LNCaP clone FGC (cell line): ENCODE measurements around the gene RYR3.
A peak's percentile ranks its signal among the peaks of the same experiment; 100 is the strongest.

ENCODE experiments used
- DNase-seq: peaks from one replicate; pipeline ENCODE4 v3.0.0-alpha.2; 2011; ENCODE audit warnings: low read depth
- H3K4me3 ChIP-seq: 2 replicates; pipeline ENCODE4 v1.5.1; 2011; ENCODE audit warnings: mild to moderate bottlenecking, low read depth, low read length, control low read depth
- CTCF ChIP-seq: IDR thresholded peaks from 2 replicates; pipeline ENCODE4 v1.5.1; 2012; ENCODE audit warnings: mild to moderate bottlenecking; ENCODE audit not compliant: control insufficient read depth, insufficient read depth; ENCODE audit errors: extremely low read depth

RYR3 gene

DNA sequence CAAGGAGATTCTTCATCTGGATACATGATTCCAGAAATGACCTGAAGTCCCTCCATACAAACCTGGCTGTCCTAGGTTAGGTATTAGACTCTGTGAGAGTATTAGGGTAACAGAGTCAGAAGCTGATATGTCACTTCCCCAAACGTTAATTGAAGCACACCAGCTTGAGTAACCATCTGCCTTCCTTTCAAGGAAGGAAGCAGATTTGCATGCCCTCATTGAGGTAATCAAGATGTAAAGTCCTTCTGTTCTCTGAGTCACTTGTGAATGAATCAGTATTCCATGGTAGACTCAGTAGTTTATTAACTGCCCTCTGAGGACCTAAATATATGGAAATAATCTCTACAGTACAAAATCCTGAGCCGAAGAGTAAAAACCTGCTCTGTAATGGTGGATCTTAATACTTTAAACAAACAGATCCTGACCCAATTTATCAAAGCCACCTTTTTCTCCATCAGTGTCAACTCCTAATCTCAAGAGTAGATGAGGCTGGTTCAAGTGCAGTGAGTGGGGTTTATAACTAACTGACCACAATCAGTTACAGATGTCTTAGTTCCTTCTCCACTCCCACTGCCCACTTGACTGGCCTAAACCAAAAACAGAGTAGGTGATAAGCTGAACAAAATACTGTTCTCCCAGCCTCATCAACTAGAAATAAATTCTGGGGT is 411.4 kb downstream of the RYR3 start:
- H3K4me3 ChIP-seq = no peak overlapping the region
- DNase-seq = no peak
- no peak for TF ChIP-seq CTCF

DNA sequence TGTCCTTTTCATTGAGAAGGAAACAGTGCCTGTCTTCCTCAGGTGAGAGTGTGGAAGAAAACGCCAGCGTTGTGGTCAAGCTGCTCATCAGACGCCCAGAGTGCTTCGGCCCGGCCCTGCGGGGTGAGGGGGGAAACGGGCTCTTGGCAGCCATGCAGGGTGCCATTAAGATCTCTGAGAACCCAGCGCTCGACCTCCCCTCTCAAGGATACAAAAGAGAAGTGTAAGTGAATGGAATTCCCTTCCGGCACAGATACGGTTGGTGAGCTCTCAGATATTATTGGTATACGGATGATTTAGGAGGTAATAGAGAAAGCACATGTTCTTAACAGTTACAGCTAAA is 411.9 kb downstream of the RYR3 start:
- DNase-seq = no peak
- TF ChIP-seq CTCF = no peak
- H3K4me3 ChIP-seq = no peak overlapping the region

GRCh38 chr15:33724321-33725036 is 413.7 kb downstream of the RYR3 start:
- H3K4me3 ChIP-seq = no peak overlapping the region
- TF ChIP-seq CTCF = no peak

DNA sequence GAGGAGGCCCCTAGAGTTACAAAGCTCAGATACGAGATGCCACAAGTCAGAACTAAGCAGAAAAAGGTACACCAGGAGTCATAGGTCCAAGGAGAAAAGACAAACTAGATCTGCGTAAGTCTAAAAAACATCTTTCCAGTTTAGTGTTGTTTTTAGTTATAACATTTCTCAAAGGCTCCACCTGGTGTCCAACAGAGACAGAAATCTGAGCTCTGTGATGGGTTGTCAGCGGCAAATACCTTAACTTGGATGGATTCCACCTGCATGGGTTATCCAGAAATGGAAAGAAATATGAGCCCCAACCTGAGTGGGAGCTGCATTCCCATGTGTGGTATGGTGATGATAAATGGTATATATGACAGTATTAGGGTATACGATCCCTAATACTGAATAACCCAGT is 418.9 kb downstream of the RYR3 start:
- no peak overlapping the region for H3K4me3 ChIP-seq
- DNase-seq = peak; percentile 25
- TF ChIP-seq CTCF = peak; percentile 52

More at GRCh38 chr15:33724321-33725036, 413.7 kb downstream of the RYR3 start:
- no peak for DNase-seq

DNA sequence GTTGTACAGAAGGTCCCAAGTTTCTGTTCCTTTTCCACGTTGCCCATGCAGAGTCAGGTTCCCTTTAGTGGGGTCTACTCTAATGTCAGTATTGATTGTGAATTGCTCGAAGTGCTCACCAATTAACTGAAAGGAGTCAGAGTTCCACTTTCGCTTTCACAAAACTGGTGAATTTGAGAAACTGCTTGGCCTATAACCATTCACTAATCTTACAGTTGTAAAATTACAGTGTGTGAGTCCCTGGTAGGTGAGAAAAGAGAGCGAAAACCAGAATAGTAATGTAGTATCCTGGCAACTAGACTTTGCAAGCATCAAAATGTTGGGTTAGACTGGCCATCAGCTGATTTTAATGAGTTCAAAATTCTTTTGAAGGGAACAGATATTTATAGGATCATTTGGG is 420.0 kb downstream of the RYR3 start:
- H3K4me3 ChIP-seq = no peak overlapping the region
- no peak for DNase-seq
- TF ChIP-seq CTCF = no peak

- no peak overlapping the region for H3K4me3 ChIP-seq
- no peak for TF ChIP-seq CTCF
- no peak for DNase-seq
These were observed 424.4 kb downstream of the RYR3 start for GRCh38 chr15:33735143-33735542.
